Gastrocnemius medialis (tissue), 4 donors: ENCODE data around the gene KIRREL2. TPM values are rescaled to one million over a fixed set of nuclear protein-coding genes. Genes with fewer than 3 reads are reported as not detected.

Source experiments
- ATAC-seq, 2 donors: fragments of 150-250 bp; one replicate each; pipeline ENCODE4 v1.9.1; 2016
- DNase-seq, 2 donors: peaks; one replicate each; pipeline ENCODE4 v3.0.0-alpha.2; 2019
- H3K27ac ChIP-seq, 4 donors: fragments of 200-600 bp; sonication (generic); 1 replicate in 1 of 4; 2 replicates in 3 of 4; pipeline ENCODE4 v1.5.1; 2016 to 2018; ENCODE audit warnings: mild to moderate bottlenecking in 2 of 4, moderate library complexity in 1 of 4
- H3K27me3 ChIP-seq, 3 donors: fragments of 200-600 bp; sonication (generic) in 2 of 3; 1 replicate in 1 of 3; 2 replicates in 2 of 3; pipeline versions ENCODE4 v1.5.1 to v1.6.0; 2016 to 2019; ENCODE audit warnings: mild to moderate bottlenecking in 1 of 3, moderate library complexity in 1 of 3
- H3K36me3 ChIP-seq, 2 donors: fragments of 200-600 bp; sonication (generic) in 1 of 2; one replicate each; pipeline ENCODE4 v1.5.1; 2017 to 2018
- H3K4me1 ChIP-seq, 2 donors: fragments of 200-600 bp; sonication (generic) in 1 of 2; one replicate each; pipeline ENCODE4 v1.5.1; 2016 to 2017; ENCODE audit warnings: mild to moderate bottlenecking in 2 of 2
- H3K4me3 ChIP-seq, 4 donors: fragments of 200-600 bp; sonication (generic) in 3 of 4; 1 replicate in 1 of 4; 2 replicates in 3 of 4; pipeline ENCODE4 v1.5.1; 2016 to 2019; ENCODE audit warnings: mild to moderate bottlenecking in 2 of 4
- H3K9me3 ChIP-seq, 3 donors: fragments of 200-600 bp; sonication (generic) in 2 of 3; 1 replicate in 1 of 3; 2 replicates in 2 of 3; pipeline ENCODE4 v1.5.1; 2016 to 2019
- CTCF ChIP-seq, 5 experiments: fragments of 450-650 bp in 3 of 5; fragments of 200-600 bp in 2 of 5; sonication (generic) in 2 of 5; IDR thresholded peaks in 4 of 5; conservative IDR thresholded peaks in 1 of 5; 1 replicate in 4 of 5; 2 replicates in 1 of 5; pipeline ENCODE4 v1.5.1; 2016 to 2019; ENCODE audit warnings: antibody characterized with exemption in 5 of 5, mild to moderate bottlenecking in 3 of 5, moderate library complexity in 3 of 5
- POLR2A ChIP-seq, 2 donors: fragments of 450-650 bp; IDR thresholded peaks; one replicate each; pipeline ENCODE4 v1.6.1; 2017; ENCODE audit warnings: antibody characterized with exemption in 2 of 2, mild to moderate bottlenecking in 2 of 2, moderate library complexity in 2 of 2
- in situ Hi-C, 4 donors: fragments of 200-750 bp; cut with MboI; loops; one replicate each; pipeline versions ENCODE4 v1.15.0 to v1.8.0; 2017; ENCODE audit warnings: low sequenced_read_pairs in 4 of 4
- intact Hi-C: fragments of 100-400 bp; cut with DNase I; formaldehyde crosslinking; loops from one replicate; pipeline ENCODE4 v1.15.1; 2023; ENCODE audit warnings: low total_unique reads
- total RNA-seq, 4 donors: library from RNA; depleted of rRNA; stranded (reverse); fragments of >200 nt; gene quantifications; one replicate each; pipeline versions ENCODE4 v1.1.0 to v1.2.3, GENCODE V29; 2016

Gene KIRREL2
- total RNA-seq, 4 donors from 2014 or later: not detected

- no peaks in the 10 kb centered on the region for H3K9me3 ChIP-seq
These were observed 14.1 kb downstream of the KIRREL2 start for GRCh38 chr19:35870798-35871197.

GRCh38 chr19:35871611-35872010, 14.9 kb downstream of the KIRREL2 start:
- H3K4me3 ChIP-seq: no peak overlapping the region
- H3K27me3 ChIP-seq: peaks cover 37 to 40% (median 37%) of the 10 kb centered on the region in 3 donors
- TF ChIP-seq POLR2A (IDR thresholded peaks at IDR 0.05): no peak
- no peak for TF ChIP-seq CTCF (IDR thresholded peaks at IDR 0.05 in 4 of 5, conservative IDR thresholded peaks at IDR 0.05 in 1 of 5)
- no peak overlapping the region for H3K27ac ChIP-seq
- in situ Hi-C loops: no loop called here
- intact Hi-C loops: no loop called here
- ATAC-seq (no peak), DNase-seq (no peak)
- no peaks in the 10 kb centered on the region for H3K9me3 ChIP-seq
- peaks cover 7 to 15% of the 10 kb centered on the region in 2 donors for H3K4me1 ChIP-seq
- no peaks in the 10 kb centered on the region for H3K36me3 ChIP-seq

More at GRCh38 chr19:35870798-35871197, 14.1 kb downstream of the KIRREL2 start:
- H3K27ac ChIP-seq: no peak overlapping the region
- no peak for DNase-seq
- no peak for ATAC-seq
- in situ Hi-C loops: no loop called here
- TF ChIP-seq CTCF (IDR thresholded peaks at IDR 0.05 in 4 of 5, conservative IDR thresholded peaks at IDR 0.05 in 1 of 5) (no peak), POLR2A (IDR thresholded peaks at IDR 0.05) (no peak)
- H3K27me3 ChIP-seq: peaks cover 36 to 46% (median 37%) of the 10 kb centered on the region in 3 donors
- H3K36me3 ChIP-seq: no peaks in the 10 kb centered on the region
- H3K4me1 ChIP-seq: peaks cover 7 to 15% of the 10 kb centered on the region in 2 donors
- no peak overlapping the region for H3K4me3 ChIP-seq
- intact Hi-C loops: no loop called here

GRCh38 chr19:35872180-35872579, 15.5 kb downstream of the KIRREL2 start:
- H3K27me3 ChIP-seq: peaks cover 37 to 39% (median 38%) of the 10 kb centered on the region in 3 donors
- no peaks in the 10 kb centered on the region for H3K9me3 ChIP-seq
- in situ Hi-C loops: no loop called here
- no peak for TF ChIP-seq CTCF (IDR thresholded peaks at IDR 0.05 in 4 of 5, conservative IDR thresholded peaks at IDR 0.05 in 1 of 5)
- TF ChIP-seq POLR2A (IDR thresholded peaks at IDR 0.05): no peak
- no peak for ATAC-seq
- no peak overlapping the region for H3K27ac ChIP-seq
- no peaks in the 10 kb centered on the region for H3K36me3 ChIP-seq
- H3K4me3 ChIP-seq: no peak overlapping the region
- DNase-seq: no peak
- H3K4me1 ChIP-seq: peaks cover 7 to 15% of the 10 kb centered on the region in 2 donors
- intact Hi-C loops: no loop called here

- ATAC-seq (no peak), DNase-seq (no peak)
- no peaks in the 10 kb centered on the region for H3K36me3 ChIP-seq
- H3K9me3 ChIP-seq: no peaks in the 10 kb centered on the region
- intact Hi-C loops (no loop called here), in situ Hi-C loops (no loop called here)
- H3K4me3 ChIP-seq: no peak overlapping the region
- peaks cover 6% of the 10 kb centered on the region in 2 donors for H3K4me1 ChIP-seq
- peaks cover 27 to 39% (median 32%) of the 10 kb centered on the region in 3 donors for H3K27me3 ChIP-seq
- H3K27ac ChIP-seq: no peak overlapping the region
- no peak for TF ChIP-seq POLR2A (IDR thresholded peaks at IDR 0.05)
- TF ChIP-seq CTCF (IDR thresholded peaks at IDR 0.05 in 4 of 5, conservative IDR thresholded peaks at IDR 0.05 in 1 of 5): no peak
These were observed 17.8 kb downstream of the KIRREL2 start for GRCh38 chr19:35874392-35874930.

- ATAC-seq (no peak), DNase-seq (no peak)
- Histone ChIP-seq H3K27me3 (peaks cover 0 to 12% (median 4%) of the 10 kb centered on the region in 3 donors), H3K4me1 (no peaks in the 10 kb centered on the region), H3K4me3 (no peak overlapping the region), H3K9me3 (no peaks in the 10 kb centered on the region), H3K27ac (no peak overlapping the region), H3K36me3 (no peaks in the 10 kb centered on the region)
- intact Hi-C loops (no loop called here), in situ Hi-C loops (no loop called here)
- TF ChIP-seq POLR2A (IDR thresholded peaks at IDR 0.05): no peak
- no peak for TF ChIP-seq CTCF (IDR thresholded peaks at IDR 0.05 in 4 of 5, conservative IDR thresholded peaks at IDR 0.05 in 1 of 5)
These were observed 22.4 kb downstream of the KIRREL2 start for GRCh38 chr19:35879068-35879467.
